IPS-20b (cell line): ENCODE data around the gene RIN3.

Experiments
- H3K27ac ChIP-seq: one replicate; pipeline ENCODE4 v1.5.1; 2013; ENCODE audit warnings: low read length
- H3K27me3 ChIP-seq: 2 replicates; pipeline ENCODE4 v1.6.1; 2013; ENCODE audit warnings: mild to moderate bottlenecking, low read length, inconsistent platforms; ENCODE audit not compliant: insufficient read depth
- H3K36me3 ChIP-seq: 2 replicates; pipeline ENCODE4 v1.6.1; 2013; ENCODE audit warnings: low read depth, mild to moderate bottlenecking, inconsistent platforms, low read length, moderate library complexity; ENCODE audit not compliant: insufficient read depth
- H3K4me1 ChIP-seq: 2 replicates; pipeline ENCODE4 v1.6.1; 2013; ENCODE audit warnings: mild to moderate bottlenecking, control low read depth, inconsistent platforms, low read length, moderate library complexity; ENCODE audit not compliant: insufficient read depth
- H3K4me3 ChIP-seq: 2 replicates; pipeline ENCODE4 v1.5.1; 2013; ENCODE audit warnings: mild to moderate bottlenecking, low read length, inconsistent platforms
- H3K9ac ChIP-seq: 2 replicates; pipeline ENCODE4 v1.6.1; 2013; ENCODE audit warnings: low read depth, mild to moderate bottlenecking, inconsistent platforms, low read length, moderate library complexity
- H3K9me3 ChIP-seq: 2 replicates; pipeline ENCODE4 v1.6.1; 2013; ENCODE audit warnings: mild to moderate bottlenecking, low read depth, low read length, inconsistent platforms; ENCODE audit not compliant: insufficient read depth

Gene RIN3

GRCh38 chr14:92737206-92737605 lies 223.6 kb downstream of the RIN3 start:
- no peaks in the 10 kb centered on the region for H3K4me1 ChIP-seq
- no peaks in the 10 kb centered on the region for H3K9me3 ChIP-seq
- no peak overlapping the region for H3K9ac ChIP-seq
- no peaks in the 10 kb centered on the region for H3K27me3 ChIP-seq
- peaks cover 8% of the 10 kb centered on the region; the same call in 1 of the 2 replicates for H3K36me3 ChIP-seq
- H3K27ac ChIP-seq: no peak overlapping the region
- H3K4me3 ChIP-seq: no peak overlapping the region

DNA sequence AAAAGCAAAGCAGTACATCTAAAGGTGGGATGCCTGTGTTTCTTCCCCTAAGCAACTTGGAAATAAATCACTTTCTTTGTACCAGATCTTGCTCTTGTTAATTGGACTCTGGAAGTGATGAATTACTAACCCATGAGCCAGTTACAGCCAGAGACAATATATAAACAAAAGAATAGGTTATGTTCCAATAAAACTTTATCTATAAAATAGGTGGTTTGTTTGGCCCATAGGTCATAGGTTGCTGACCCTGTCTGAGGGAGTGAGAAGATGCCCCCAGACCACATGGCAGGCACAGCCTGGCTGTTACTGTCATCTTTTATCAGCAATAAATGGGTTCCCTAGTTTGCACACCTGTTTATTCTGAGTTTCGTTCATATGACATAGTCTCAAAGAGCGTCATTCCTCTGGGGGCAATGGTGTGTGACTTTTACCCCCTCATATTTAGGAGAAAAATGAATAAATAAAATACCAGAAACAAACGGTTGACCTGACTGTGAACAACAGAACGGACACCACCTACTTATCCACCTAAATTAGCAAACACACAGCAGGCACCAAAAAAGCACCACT lies 224.1 kb downstream of the RIN3 start:
- H3K27me3 ChIP-seq: no peaks in the 10 kb centered on the region
- H3K4me3 ChIP-seq: no peak overlapping the region
- H3K27ac ChIP-seq: no peak overlapping the region
- H3K36me3 ChIP-seq: peaks cover 3% of the 10 kb centered on the region; the same call in 1 of the 2 replicates
- no peaks in the 10 kb centered on the region for H3K9me3 ChIP-seq
- no peaks in the 10 kb centered on the region for H3K4me1 ChIP-seq
- no peak overlapping the region for H3K9ac ChIP-seq
